HG03097 (cell line): ENCODE measurements around the gene SRP9.
"Not testable (repeated sequence)": the region's sequence is repeated elsewhere in the genome, so short reads cannot be mapped to it uniquely, and the experiment has no call there.

Experiments
- ATAC-seq: cut with Tn5 transposase; IDR thresholded peaks from one replicate; pipeline ENCODE4 v1.9.1; 2021; ENCODE audit not compliant: unreplicated experiment, low FRiP score

SRP9 gene

GRCh38 chr1:225772848-225773247 is 4.8 kb upstream of the SRP9 start:
- no peak for ATAC-seq

GRCh38 chr1:225774281-225775147 is 3.1 kb upstream of the SRP9 start:
- ATAC-seq = no peak

DNA sequence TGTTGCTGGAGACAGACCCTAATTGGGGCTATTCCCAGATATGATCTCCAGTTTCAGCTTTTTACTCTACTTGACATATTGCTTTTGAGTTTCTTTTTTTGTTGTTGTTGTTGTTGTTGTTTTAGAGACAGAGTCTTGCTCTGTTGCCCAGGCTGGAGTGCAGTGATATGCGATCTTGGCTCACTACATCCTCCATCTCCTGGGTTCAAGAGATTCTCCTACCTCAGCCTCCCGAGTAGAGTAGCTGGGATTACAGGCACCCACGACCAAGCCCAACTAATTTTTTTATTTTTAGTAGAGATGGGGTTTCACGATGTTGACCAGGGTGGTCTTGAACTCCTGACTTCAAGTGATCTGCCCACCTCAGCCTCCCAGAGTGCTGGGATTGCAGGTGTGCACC is 1.3 kb upstream of the SRP9 start:
- ATAC-seq = no peak

DNA sequence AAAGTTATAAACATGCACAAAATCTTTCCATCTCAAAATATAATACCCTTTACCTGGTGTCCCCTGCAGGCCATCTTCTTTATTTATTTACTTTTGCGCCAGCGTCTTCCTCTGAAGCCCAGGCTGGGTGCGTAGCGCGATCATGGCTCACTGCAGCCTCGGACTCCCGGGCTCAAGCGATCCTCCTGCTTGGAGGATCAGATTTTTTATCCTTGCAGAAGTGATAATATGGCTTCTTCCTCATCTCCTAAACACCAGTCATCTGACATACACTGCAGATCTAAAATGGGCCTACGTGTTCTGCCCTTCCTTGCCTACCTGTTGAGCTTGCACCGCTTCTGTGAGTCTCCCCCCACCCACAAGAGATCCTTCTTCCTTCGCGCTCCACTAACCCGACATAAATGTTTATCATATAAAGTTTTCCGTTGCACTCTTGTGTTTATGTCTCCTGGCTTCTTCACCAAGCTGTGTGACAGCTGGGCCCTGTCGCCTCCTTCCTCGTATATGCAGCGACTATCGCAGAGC is 506 bp upstream of the SRP9 start:
- no peak for ATAC-seq

DNA sequence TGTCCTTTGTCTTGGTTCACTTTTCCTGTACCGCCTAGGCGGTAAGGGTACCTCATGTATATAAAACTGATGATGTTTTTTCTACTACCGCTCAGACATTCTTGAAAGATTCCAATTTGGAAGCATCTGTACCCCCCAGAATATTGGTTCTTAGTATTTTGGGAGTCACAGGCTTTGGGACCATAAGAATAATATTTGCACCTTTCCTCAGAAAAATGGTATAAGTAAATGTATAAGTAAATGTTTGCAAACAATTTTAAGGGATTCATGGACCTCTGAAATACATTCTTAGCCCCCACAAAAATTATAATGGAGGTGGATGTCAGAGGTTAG is 677 bp downstream of the SRP9 start:
- ATAC-seq = no peak

DNA sequence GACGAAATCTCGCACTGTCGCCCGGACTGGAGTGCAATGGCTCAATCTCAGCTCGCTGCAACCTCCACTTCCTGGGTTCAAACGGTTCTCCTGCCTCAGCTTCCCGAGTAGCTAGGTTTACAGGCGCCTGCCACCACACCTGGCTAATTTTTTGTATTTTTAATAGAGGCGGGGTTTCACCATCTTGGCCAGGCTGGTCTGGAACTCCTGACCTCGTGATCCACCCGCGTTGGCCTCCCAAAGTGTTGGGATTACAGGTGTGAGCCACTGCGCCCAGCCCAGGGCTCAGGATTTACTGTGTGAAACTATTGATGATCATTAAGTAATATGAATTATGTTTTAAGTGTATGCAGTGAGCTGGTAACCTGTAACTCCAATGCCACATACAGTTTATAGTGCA is 1.5 kb downstream of the SRP9 start:
- ATAC-seq = not testable (repeated sequence)

- ATAC-seq = no peak
Observed at GRCh38 chr1:225780134-225780533, 2.5 kb downstream of the SRP9 start.

- no peak for ATAC-seq
Observed at GRCh38 chr1:225780630-225781029, 3.0 kb downstream of the SRP9 start.

DNA sequence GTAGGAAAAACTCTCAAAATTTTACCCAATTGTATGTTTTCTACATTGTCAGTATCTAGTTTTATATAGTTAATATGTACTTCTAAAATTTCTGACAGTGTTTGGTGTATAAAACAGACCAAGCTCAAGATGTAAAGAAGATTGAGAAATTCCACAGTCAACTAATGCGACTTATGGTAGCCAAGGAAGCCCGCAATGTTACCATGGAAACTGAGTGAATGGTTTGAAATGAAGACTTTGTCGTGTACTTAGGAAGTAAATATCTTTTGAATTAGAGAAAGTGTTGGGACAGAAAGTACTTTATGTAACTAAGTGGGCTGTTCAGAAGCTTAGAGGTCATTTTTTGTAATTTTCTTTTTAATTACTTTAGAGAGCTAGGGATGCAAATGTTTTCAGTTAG is 11.5 kb downstream of the SRP9 start:
- ATAC-seq = not testable (repeated sequence)

GRCh38 chr1:225794954-225795353 is 17.3 kb downstream of the SRP9 start:
- ATAC-seq = no peak

DNA sequence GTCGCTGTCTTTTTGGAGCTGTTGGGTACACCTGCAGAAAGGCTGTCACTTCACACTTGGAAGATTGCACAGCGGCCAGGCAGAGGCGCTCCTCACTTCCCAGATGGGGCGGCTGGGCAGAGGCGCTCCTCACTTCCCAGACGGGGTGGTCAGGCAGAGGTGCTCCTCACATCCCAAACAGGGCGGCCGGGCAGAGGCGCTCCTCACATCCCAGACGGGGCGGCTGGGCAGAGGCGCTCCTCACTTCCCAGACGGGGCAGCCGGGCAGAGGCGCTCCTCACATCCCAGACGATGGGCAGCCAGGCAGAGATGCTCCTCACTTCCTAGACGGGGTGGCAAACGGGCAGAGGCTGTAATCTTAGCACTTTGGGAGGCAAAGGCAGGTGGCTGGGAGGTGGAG is 18.5 kb downstream of the SRP9 start:
- ATAC-seq = not testable (repeated sequence)

- not testable (repeated sequence) for ATAC-seq
Observed at GRCh38 chr1:225801146-225801545, 23.5 kb downstream of the SRP9 start.

DNA sequence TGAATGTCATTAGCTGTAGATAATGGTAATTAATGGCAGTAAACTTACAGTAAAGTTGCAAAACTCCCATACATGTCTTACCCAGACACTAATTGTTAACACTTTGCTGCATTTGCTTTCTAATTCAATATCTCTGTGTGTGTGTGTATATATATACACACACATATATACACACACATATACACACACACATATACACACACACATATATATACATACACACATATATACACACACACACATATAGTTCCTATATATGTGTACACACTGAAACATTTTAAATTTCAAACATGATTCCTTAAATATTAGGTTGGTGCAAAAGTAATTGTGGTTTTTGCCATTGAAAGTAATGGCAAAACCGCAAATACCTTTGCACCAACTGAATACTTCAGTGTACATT is 28.6 kb downstream of the SRP9 start:
- no peak for ATAC-seq

GRCh38 chr1:225806736-225807135 is 29.1 kb downstream of the SRP9 start:
- not testable (repeated sequence) for ATAC-seq

- ATAC-seq = no peak
Observed at GRCh38 chr1:225808136-225808535, 30.5 kb downstream of the SRP9 start.

DNA sequence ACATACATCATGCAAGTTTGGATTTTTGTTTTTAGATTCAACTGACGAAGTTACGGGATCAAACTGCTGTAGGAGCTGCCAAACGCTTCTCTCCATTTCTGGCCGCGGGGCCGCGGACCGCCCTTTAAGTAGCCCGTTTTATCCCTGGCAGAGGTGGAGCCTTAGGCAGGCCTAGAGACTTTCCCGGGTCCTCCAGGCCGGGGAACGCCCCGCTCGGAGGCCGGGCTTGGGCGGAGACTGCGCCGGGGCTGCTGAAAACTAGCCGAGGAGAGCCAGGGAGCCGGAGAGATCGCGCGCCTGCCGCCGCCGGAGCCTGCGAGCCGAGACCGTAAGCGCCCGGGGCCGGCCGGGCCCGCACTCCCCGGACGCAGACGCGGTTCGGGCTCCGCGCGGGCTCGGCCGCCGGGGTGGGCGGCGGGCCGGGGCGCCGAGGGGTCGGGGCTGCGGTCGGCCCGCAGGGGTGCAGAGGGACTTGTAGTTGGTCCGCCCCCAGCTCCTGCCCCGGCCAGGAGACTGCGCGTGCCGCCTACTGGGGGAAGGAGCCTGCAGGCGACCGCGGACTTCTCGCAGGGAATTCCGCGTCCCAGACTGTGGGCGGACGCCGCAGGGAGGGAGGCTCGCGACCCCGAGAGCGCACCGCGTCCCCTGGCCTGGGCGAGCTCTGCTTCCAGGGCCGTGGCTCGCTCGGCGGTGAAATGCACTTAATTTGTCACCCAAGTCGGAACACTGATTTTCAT is 32.4 kb downstream of the SRP9 start, which contains the start of gene EPHX1:
TSS of gene EPHX1 (plus strand) at position 283 of the 737 bp plus-strand sequence. CDS start 18,606 bp downstream, outside the sequence.
- peak; percentile 96 for ATAC-seq

GRCh38 chr1:225810579-225811538 is 33.2 kb downstream of the SRP9 start:
- not testable (repeated sequence) for ATAC-seq

DNA sequence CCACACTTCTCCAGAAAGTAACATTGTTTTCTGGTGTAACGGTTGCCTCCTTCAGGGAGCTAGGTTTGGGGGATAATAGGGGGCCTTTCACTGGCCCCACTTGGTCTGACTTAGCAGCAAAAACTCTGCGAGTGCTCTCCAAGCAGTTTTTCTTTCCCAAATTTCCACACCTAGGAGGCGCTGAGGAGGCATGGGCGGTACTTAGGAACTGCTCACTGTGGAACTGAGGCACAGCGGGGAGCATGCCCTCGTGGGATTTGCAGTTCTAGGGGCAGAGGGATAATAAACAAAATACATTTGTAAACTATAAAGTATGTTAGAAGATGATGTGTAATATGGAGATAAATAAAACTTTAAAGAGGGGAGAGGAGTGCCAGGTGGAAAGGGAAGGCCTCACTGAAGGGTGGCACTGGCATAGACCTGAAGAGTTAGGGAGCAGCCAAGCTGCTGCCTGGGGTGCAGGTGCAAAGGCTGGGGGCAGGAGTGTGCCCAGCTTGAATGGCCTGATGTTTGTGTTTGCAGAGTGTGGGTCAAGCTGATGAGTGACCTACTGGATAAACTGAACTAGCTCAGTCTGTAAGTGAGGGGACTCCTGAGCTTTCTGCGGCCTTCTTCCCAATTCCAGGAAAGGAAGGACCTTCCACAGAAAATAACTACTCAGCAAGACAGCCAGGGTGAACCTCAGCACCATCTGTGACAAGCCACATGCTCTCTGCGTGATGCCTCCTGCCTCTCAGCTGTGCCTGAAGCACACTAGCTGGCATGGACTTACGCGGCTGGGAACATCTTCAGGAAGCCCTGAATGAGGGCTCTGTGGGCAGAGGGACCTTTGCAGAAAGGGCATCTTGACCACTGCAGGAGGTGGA is 34.2 kb downstream of the SRP9 start:
- no peak for ATAC-seq

GRCh38 chr1:225812488-225813213 is 35.0 kb downstream of the SRP9 start:
- no peak for ATAC-seq
